Left ventricle myocardium superior (tissue), 1 donor: Measurements from ENCODE around the gene IPMK. TPM values are rescaled to one million over a fixed set of nuclear protein-coding genes. Genes with fewer than 3 reads are reported as not detected.
"Not testable (repeated sequence)": the region's sequence is repeated elsewhere in the genome, so short reads cannot be mapped to it uniquely, and the experiment has no call there.

Experiments
- ATAC-seq: fragments of 200-7000 bp; cut with Tn5 transposase; one replicate; pipeline ENCODE4 v1.9.1; 2020; ENCODE audit warnings: mild to moderate bottlenecking, moderate library complexity
- DNase-seq: peaks from one replicate; pipeline ENCODE4 v3.0.0-alpha.2; 2020
- intact Hi-C: fragments of 100-400 bp; cut with micrococcal nuclease; formaldehyde crosslinking; loops from one replicate; pipeline ENCODE4 v1.11.0; 2022
- total RNA-seq: library from RNA; stranded (reverse); fragmentation: NEBNext Ultra II Directional; extraction: Animal tissue kit (Norgen Biotek cat#: 25700); gene quantifications from one replicate; pipeline ENCODE4 v1.2.1, GENCODE V29; 2021
- donor health status: DM: no; HTN: yes; CAD: no; lungs with severe emphysema.

IPMK gene
- total RNA-seq, 1 donor from 2014 or later, result 2.2 TPM

DNA sequence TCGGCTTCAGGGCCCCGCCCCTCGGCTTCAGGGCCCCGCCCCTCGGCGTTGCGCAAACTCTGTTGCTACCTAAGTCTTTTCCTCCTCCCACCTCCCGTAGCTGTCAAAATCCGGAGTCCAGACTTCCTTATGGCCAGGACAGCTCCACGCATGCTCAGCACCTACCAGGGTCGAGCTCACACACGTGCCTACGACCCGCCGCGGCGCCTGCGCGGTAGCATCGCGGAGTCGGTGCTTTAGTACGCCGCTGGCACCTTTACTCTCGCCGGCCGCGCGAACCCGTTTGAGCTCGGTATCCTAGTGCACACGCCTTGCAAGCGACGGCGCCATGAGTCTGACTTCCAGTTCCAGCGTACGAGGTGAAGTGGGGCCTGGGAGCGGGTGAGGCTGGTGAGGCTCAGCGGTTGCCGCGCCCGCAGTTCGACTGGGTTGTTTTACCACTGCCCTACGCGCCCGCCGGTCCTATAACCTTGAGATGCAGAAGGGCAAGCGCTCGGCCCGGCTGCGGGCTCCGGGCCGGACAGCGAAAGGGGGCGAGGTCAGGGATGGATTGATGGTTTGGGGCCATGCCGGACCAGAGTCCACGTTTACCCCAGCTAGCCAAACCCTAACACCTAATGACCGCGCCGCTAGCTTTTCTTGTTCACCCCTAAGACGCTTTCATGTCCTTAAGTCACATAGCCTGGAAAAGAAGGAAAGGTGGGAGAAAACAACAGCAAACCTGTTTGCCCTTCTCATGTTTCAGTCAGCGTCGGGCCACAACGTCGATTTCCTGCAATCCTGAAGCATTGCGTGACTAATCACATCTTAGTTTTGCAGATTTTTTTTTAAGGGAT lies 1.5 kb upstream of the IPMK start, which contains the start of gene CISD1:
Gene CISD1 (plus strand): TSS at position 217 of the 836 bp plus-strand sequence. CDS start 112 bp downstream, at position 329.
- peak; percentile 91 for ATAC-seq
- intact Hi-C loops, result no loop called here
- DNase-seq, result peak; percentile 98

DNA sequence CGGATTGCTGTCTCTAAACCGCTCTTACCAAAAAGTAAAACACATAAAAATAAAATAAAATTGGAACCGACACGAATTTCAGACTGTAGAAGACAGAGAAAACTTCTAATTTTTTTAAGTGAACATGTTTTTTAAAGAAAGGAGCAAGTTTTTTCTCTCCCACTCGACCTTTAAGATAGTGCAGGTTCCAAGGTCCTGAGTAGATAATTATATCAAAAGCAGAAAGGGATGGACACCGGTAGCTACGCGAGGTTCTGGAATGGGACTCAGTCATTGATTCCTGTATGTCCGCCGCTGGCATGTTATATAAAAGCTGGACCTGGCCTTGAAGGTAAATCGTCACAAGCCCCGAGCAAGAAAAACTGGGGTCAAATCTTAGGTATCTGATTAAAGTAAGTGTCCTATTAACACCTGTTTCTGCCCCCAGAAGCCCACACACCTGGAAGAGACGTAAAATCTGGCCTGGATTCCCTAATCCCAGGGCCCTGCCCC lies 806 bp upstream of the IPMK start:
- DNase-seq (no peak), ATAC-seq (peak; percentile 1)
- intact Hi-C loops, result no loop called here

DNA sequence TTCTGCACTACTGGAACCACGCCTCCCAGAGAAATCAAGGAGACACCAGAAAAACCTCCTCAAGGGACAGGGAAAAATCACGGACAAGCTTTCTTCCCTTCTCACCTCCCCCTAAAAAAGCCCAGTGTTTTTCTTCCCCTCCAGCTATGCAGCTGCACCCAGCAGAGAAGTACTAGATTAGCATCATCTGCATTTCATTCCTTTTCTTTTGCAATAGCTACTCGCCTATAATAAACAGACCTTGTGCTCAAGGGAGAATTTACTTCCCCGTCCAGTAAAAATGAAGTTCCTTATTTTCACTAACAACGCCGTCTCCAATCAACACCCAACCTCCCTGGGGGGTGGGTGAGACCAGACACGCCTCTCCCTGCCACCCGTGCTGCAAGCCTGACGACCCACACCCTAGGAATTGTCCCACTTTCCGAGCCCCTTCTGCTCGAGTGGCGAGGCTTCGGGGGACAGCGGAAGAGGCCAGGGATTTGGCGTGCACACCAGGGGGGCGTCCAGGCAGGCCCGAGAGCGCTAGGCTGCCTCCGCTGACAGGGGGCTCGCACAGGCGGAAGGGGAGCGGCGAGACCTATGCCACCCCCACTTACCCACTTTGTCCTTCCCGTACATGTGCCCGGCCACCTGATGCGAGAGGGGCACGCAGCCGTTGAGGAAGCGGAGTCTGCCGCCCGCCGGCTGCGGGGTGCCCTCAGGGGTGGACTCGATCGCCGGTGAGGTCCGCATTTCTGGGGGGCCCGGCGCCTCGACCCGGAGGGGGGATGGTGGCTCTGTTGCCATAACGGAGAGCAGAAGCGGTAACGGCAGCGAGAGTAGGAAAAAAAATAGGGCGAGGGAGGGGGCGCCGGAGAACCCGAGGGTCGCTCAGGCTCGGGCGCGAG lies 625 bp downstream of the IPMK start:
- ATAC-seq (peak; percentile 5), DNase-seq (peak; percentile 61)
- intact Hi-C loops, result no loop called here

DNA sequence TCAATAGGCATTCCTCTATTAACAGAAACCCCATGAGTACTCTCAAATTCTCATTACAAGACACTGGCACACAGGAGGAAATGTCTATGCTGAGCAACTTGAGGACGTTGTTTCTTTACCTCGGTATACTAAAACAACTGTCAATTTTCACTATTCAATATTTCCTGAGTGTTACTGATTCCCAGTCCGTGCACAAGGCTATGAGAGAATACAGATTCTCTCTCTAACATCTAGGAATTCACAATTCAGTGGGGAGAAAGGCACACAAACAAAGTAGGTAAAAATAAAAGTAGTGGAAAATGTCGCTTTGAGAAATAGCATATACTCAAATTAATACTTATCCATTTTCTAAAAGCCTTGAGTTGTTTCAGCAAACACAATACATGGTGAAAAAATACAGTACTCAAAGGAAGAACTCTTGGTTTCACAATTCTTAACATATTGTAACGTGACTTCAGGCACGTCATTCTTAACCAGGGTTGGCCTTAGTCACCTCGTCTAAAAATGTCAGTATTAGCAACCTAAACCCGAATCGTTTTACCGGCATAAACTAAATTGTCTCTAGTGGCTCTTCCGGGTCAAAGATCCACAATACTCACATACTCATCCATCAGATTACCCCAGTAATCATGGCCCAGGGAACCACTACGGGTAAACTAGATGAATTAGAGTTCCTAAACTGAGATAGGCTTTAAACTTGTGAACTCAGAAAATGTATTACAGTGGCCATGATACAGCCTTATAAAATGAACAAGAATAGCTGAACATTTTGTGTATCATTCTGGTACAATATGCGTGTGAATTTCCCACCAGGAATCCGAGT lies 1.5 kb downstream of the IPMK start:
- ATAC-seq, result no peak
- intact Hi-C loops, result no loop called here
- DNase-seq, result no peak

DNA sequence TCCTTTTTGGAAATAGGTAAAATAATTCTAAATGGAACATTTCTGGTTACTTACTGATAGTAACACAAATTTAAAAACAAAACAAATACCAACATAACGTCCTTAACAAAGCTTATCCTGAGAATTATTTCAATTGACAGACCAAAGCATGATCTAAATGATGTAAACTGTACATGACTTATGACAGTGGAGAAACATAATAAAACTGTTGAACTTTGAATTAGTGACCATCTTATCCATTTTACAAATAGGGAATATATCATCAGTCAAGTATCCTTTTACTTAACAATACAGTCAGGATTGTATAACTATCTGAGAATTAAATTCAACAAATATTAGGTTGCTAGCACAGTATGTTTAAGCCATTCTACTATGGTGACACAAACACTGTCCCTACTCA lies 2.4 kb downstream of the IPMK start:
- intact Hi-C loops, result no loop called here
- DNase-seq (no peak), ATAC-seq (no peak)

DNA sequence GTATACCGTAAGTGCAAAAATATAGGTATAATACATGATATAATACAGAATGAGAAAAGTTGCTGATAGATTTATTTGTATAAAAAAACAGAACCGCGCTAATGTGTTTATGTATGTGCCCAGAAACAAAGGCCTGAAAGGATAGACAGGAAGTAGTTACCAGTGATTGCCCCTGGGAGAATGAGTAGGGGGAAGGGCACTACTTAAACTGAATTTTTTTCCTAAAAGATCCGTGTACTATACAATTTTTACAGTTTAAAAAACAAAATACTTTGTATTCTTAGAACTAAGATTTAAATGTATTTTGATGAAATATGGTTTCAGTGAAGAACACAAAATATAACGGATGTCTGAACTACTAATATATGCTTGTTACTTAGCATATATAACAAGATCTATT lies 2.9 kb downstream of the IPMK start:
- intact Hi-C loops, result no loop called here
- ATAC-seq, result no peak
- no peak for DNase-seq

DNA sequence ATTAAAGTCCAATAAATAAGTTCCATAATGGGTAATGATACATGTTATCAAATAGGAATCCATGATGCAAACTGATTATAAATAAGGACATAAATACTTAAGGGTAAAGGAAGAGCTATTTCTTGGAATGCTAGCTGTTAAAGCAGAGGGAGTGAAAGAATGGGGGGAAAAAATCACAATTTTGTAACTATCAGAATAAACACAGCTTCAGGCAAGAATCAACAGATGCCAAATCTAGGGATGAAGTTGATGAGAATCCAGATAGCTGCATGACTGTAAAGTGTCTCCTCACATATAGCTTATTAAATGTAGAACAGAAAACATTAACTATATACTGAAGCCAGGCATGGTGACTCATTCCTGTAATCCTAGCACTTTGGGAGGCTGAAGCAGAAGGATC lies 4.9 kb downstream of the IPMK start:
- ATAC-seq (no peak), DNase-seq (no peak)
- intact Hi-C loops, result no loop called here

DNA sequence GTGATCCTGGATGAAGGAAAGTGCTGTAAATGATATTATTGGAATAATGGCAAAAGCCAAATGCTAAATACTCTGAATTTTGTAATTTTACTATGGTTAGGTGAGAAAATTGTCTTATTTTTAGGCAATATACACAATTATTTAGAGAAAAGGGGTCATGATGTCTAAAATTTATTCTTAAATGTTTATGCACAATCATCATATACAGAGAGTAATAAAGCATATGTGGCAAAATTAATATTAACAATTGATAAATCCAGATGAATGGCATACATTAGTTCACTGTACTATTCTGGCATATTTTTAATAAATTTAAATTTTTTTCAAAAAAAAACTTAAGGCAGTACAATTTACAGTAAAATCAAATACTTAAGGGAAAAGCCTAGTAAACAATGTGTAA lies 7.4 kb downstream of the IPMK start:
- DNase-seq, result no peak
- intact Hi-C loops, result no loop called here
- ATAC-seq, result no peak

DNA sequence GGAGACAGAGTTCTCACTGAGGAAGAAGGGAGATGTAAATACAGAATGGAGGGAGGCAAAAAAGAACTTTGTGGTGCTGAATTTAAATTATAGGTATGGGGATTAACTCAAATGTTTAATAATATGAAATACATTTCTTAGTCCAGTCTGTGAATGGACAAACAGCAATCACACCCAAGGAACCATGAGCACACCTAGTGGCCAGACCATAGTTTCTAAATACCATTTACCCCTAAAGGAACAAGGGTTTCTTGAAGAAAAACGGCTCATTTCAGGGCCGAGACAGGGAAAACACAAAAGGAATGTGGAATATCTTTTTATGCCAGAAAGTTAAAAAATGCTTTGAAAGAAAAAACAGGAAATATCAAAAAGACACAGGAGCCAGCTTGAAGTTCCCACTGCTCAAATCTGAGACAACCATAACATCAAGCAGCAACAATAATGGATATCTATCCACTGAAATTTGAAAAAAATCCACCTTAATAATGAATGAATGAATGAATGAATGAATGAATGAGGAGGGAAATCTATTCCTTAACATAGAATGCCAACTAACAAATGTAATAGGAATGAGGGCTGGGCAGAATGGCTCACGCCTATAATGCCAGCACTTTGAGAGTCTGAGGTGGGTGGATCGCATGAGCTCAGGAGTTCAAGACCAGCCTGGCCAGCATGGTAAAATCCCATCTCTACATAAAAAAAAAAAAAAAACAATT lies 8.6 kb downstream of the IPMK start:
- DNase-seq, result no peak
- intact Hi-C loops, result no loop called here
- ATAC-seq, result no peak

DNA sequence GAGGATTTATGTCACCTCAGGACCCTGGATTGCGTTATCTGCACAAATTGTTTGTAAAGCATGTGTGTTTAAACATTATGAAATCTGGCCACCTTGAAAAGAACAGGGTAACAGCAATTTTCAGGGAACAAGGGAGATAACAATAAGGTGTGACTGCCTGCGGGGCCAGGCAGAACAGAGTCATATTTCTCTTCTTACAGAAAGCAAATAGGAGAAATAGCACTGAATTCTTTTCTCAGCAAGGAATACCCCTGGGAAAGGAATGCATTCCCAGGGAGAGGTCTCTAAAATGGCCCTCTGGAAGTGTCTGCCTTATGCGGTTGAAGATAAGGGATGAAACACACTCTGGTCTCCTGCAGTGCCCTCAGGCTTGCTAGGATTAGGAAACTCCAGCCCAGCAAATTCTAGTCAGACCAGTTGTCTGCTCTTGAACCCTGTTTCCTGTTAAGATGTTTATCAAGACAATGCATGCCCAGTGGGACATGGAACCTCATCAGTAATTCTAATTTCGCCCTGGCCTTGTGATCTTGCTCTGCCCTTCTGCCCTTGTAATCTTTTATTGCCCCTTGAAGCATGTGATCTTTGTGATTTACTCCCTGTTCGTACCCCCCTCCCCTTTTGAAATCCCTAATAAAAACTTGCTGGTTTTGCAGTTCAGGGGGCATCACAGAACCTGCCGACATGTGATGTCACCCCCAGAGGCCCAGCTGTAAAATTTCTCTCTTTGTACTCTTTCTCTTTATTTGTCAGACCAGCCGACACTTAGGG lies 11.5 kb downstream of the IPMK start:
- intact Hi-C loops, DNase-seq, ATAC-seq: not testable (repeated sequence)

DNA sequence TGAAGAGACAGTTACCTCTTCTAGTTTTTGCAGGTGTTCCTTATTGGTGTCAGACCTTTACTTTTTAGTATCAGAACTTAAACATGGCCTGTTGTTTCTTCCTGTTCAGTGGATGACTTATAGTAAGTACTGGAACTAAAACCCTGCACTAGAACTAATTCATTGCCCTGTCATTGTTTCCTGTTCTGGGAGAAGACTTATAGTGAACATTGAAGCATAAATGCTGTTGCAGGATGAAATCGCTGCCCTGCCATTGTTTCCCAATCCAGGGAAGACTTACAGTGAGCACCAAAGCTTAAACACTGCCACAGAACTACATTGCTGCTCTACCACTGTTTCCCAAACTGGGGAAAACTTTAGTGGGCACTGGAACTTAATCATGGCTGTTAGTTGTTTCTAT lies 13.1 kb downstream of the IPMK start:
- no peak for DNase-seq
- no peak for ATAC-seq
- intact Hi-C loops, result no loop called here

DNA sequence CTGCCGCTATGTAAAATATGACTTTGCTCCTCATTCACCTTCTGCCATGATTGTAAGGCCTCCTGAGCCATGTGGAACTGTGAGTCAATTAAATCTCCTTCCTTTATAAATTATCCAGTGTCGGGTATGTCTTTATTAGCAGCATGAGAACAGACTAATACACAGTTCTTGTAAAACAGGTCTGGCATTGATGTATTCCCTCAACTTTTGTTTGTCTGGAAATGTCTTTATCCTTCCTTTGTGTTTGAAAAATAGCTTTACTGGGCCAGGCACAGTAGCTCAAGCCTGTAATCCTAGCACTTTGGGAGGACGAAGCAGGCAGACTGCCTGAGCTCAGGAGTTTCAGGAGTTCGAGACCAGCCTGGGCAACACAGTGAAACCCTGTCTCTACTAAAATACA lies 14.5 kb downstream of the IPMK start:
- ATAC-seq (no peak), DNase-seq (no peak)
- intact Hi-C loops, result no loop called here

DNA sequence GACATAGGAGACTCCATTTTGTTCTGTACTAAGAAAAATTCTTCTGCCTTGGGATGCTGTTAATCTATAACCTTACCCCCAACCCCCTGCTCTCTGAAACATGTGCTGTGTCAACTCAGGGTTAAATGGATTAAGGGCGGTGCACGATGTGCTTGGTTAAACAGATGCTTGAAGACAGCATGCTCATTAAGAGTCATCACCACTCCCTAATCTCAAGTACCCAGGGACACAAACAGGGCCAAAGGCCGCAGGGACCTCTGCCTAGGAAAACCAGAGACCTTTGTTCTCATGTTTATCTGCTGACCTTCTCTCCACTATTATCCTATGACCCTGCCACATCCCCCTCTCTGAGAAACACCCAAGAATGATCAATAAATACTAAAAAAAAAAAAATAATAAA lies 23.0 kb downstream of the IPMK start:
- intact Hi-C loops, ATAC-seq: not testable (repeated sequence)

DNA sequence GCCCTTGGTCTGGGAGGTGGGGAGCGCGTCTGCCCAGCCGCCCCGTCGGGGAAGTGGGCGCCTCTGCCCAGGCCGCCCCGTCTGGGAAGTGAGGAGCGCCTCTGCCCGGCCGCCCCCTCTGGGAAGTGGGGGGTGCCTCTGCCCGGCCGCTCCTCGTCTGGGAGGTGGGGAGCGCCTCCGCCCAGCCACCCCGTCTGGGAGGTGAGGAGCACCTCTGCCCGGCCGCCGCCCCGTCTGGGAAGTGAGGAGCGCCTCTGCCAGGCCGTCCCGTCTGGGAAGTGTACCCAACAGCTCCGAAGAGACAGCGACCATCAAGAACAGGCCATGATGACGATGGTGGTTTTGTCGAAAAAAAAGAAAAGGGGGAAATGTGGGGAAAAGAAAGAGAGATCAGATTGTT lies 23.5 kb downstream of the IPMK start:
- ATAC-seq, intact Hi-C loops, DNase-seq: not testable (repeated sequence)

More for the DNA sequence above, 23.0 kb downstream of the IPMK start:
- not testable (repeated sequence) for DNase-seq

DNA sequence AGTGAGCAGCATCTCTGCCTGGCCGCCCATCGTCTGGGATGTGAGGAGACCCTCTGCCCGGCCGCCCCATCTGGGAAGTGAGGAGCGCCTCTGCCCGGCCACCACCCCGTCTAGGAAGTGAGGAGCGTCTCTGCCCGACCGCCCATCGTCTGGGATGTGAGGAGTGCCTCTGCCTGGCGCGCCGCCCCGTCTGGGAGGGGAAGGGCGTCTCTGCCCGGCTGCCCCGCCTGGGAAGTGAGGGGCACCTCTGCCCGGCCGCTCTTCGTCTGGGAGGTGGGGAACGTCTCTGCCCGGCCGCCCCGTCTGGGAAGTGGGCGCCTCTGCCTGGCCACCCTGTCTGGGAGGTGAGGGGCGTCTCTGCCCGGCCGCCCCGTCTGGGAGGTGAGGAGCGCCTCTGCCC lies 23.9 kb downstream of the IPMK start:
- DNase-seq, ATAC-seq, intact Hi-C loops: not testable (repeated sequence)

DNA sequence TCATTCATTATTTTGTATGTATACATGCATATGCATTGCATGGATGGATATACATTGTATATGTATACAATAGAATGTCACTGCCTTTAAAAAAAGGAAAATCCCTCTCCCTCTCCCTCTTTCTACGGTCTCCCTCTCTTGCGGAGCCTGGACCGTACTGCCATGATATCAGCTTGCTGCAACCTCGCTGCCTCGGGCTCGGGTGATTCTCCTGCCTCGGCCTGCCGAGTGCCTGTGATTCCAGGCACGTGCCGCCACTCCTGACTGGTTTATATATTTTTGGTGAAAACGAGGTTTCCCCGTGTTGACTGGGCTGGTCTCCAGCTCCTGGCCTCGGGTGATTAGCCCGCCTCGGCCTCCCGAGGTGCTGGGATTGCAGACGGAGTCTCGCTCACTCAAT lies 24.4 kb downstream of the IPMK start:
- no peak for DNase-seq
- intact Hi-C loops, result no loop called here
- no peak for ATAC-seq

DNA sequence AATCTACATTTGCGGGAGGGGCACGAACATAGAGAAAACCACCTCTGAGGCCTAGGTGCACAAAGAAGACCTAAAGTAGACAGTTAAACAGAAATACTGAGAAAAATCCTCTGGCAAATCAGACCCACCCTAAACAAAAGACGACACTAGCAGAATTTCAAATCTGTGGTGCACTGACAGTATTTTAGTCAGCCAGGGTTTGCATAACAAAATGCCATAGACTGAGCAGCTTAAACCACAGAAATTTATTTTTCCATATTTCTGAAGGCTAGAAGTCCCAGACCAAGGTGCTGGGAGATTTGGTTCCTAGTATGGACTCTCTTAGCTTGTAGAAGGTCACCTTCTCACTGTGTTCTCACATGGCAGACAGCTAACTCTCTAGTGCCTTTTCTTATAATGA lies 26.3 kb downstream of the IPMK start:
- DNase-seq (no peak), ATAC-seq (no peak)
- intact Hi-C loops, result no loop called here

DNA sequence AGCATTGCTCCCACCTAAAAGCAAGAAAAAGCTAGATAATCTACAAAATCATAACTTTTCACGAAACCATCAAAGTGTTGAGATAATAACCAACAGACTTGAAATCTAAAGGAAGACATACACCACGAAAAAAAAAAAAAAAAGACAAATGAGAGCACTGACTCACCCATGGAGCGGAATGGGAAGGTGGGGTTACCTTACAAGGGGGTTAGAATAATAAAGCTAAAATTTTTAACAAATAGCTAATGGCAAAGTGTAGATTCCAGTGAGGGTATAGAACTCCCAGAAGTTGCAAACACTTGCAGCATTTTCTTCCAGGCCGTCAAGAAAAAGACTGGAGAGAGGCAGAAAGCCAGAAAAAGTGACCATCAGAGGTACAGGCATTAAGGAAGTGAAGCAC lies 27.2 kb downstream of the IPMK start:
- intact Hi-C loops, result no loop called here
- no peak for ATAC-seq
- no peak for DNase-seq
